Kidney epithelial cell (primary cell): Measurements from ENCODE around the gene TMEM186. TPM values are rescaled to one million over a fixed set of nuclear protein-coding genes. Genes with fewer than 3 reads are reported as not detected.

Experiments
- DNase-seq: peaks from one replicate; pipeline ENCODE4 v3.0.0-alpha.2; 2010; ENCODE audit warnings: low read depth
- H3K27me3 ChIP-seq: 2 replicates; pipeline ENCODE4 v1.6.0; 2011; ENCODE audit warnings: low read length; ENCODE audit not compliant: control insufficient read depth, insufficient read depth
- H3K36me3 ChIP-seq: 2 replicates; pipeline ENCODE4 v1.5.1; 2011; ENCODE audit warnings: low read length; ENCODE audit not compliant: control insufficient read depth, insufficient read depth
- H3K4me3 ChIP-seq: 2 replicates; pipeline ENCODE4 v1.5.1; 2011; ENCODE audit warnings: low read depth, mild to moderate bottlenecking, control low read depth, low read length
- CTCF ChIP-seq: IDR thresholded peaks from 2 replicates; pipeline ENCODE4 v1.5.1; 2011; ENCODE audit warnings: mild to moderate bottlenecking, moderate library complexity, low read length, control low read depth, inconsistent platforms; ENCODE audit not compliant: insufficient read depth, poor library complexity, severe bottlenecking
- total RNA-seq: library from RNA; depleted of rRNA; stranded (reverse); fragments of >200 nt; gene quantifications from 2 replicates; pipeline ENCODE4 v1.2.3, GENCODE V29; 2015

The TMEM186 gene
- total RNA-seq, 1 donor from 2014 or later, result 10.9 TPM

GRCh38 chr16:8832717-8833105, 35.3 kb upstream of the TMEM186 start:
- no peaks in the 10 kb centered on the region for H3K27me3 ChIP-seq
- peaks cover 2% of the 10 kb centered on the region for H3K36me3 ChIP-seq
- DNase-seq, result no peak
- H3K4me3 ChIP-seq, result no peak overlapping the region
- no peak for TF ChIP-seq CTCF

GRCh38 chr16:8831871-8832716, 34.7 kb upstream of the TMEM186 start:
- Histone ChIP-seq H3K4me3 (no peak overlapping the region), H3K36me3 (peaks cover 2% of the 10 kb centered on the region), H3K27me3 (no peaks in the 10 kb centered on the region)
- no peak for TF ChIP-seq CTCF
- DNase-seq, result no peak

- no peaks in the 10 kb centered on the region for H3K27me3 ChIP-seq
- no peak for DNase-seq
- H3K36me3 ChIP-seq, result peaks cover 2% of the 10 kb centered on the region
- H3K4me3 ChIP-seq, result no peak overlapping the region
- TF ChIP-seq CTCF, result no peak
Measured at GRCh38 chr16:8831450-8831849, 34.0 kb upstream of the TMEM186 start.

DNA sequence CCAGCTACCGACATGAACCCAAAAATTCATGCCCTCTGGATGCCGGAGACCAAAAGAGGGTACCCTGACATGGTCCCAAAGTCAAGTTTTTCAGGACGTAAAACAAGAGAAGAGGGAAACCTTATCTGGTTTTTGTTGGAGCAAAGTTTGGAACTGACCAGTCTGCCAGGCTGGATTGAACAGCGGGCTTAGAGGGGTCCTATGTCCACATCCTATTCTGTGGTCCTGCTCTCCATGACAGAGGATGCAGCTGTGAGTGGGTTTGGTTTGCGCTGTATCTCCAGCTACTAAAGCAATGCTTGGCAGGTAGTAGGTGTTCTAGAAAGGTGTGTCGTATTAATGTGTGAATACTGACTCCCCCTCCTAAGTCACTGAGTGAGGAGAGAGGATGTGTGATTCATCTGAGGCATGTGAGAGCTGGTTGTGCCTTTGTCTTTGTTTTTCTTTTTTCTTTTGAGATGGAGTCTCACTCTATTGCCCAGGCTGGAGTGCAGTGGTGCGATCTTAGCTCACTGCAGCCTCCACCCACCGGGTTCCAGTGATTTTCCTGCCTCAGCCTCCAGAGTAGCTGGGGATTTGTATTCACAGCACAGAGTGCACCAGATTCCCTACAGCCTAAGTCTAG, 31.2 kb upstream of the TMEM186 start:
- Histone ChIP-seq H3K4me3 (no peak overlapping the region), H3K36me3 (peaks cover 2% of the 10 kb centered on the region), H3K27me3 (no peaks in the 10 kb centered on the region)
- DNase-seq, result peak; percentile 26
- no peak for TF ChIP-seq CTCF

GRCh38 chr16:8826278-8826879, 28.9 kb upstream of the TMEM186 start:
- Histone ChIP-seq H3K36me3 (no peaks in the 10 kb centered on the region), H3K4me3 (no peak overlapping the region), H3K27me3 (no peaks in the 10 kb centered on the region)
- DNase-seq, result no peak
- no peak for TF ChIP-seq CTCF

DNA sequence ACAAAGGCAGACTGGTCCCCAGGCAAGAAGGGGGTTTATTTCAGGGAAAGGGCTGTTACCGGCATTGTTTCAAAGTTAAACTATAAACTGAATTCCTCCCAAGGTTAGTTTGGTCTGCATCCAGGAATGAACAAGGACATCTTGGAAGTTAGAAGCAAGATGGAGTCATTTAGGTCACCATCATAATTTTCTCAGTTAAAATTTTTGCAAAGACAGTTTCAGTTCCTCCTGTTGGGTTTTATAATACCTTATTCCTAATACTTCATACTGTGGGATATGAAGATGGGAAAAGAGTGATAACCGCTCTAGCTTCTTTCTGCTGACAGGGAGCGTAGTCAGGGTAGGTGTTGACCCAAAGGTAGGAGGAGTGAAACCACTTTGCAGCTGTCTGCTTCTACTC, 25.0 kb upstream of the TMEM186 start:
- no peak for DNase-seq

More for the DNA sequence above, 25.0 kb upstream of the TMEM186 start:
- H3K36me3 ChIP-seq, result no peaks in the 10 kb centered on the region
- no peak overlapping the region for H3K4me3 ChIP-seq
- no peak for TF ChIP-seq CTCF
- H3K27me3 ChIP-seq, result no peaks in the 10 kb centered on the region
